Right kidney (tissue), 1 donor: Measurements from ENCODE around the gene CRB1.

ENCODE experiments used
- DNase-seq: peaks from one replicate; pipeline ENCODE4 v3.0.0-alpha.2; 2016

The CRB1 gene

GRCh38 chr1:197343663-197344273 is 75.7 kb downstream of the CRB1 start:
- no peak for DNase-seq

GRCh38 chr1:197351821-197352440 is 83.9 kb downstream of the CRB1 start:
- DNase-seq = no peak

GRCh38 chr1:197355248-197355995 is 87.4 kb downstream of the CRB1 start:
- no peak for DNase-seq

- peak; percentile 6 for DNase-seq
These were observed 88.9 kb downstream of the CRB1 start for GRCh38 chr1:197356723-197357533.

DNA sequence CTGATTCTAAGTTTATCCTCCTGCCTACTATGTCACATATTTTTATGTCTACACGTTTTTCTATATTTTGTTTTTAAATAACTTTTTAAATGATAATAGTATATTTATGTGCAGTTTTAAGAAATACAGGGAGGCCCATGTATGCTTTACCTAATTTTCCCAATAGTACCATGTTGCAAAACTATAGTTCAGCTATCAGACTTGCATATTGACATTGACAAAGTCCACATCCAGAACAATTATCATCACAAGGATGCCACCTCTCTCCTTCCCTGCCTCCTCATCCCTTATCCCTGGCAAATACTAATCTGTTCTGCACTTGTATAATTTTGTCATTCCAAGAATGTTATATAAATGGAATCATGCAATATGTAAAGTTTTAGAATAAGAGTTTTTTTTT is 90.9 kb downstream of the CRB1 start:
- DNase-seq = no peak

GRCh38 chr1:197360068-197360467 is 92.0 kb downstream of the CRB1 start:
- no peak for DNase-seq

- no peak for DNase-seq
These were observed 94.8 kb downstream of the CRB1 start for GRCh38 chr1:197362871-197363270.

DNA sequence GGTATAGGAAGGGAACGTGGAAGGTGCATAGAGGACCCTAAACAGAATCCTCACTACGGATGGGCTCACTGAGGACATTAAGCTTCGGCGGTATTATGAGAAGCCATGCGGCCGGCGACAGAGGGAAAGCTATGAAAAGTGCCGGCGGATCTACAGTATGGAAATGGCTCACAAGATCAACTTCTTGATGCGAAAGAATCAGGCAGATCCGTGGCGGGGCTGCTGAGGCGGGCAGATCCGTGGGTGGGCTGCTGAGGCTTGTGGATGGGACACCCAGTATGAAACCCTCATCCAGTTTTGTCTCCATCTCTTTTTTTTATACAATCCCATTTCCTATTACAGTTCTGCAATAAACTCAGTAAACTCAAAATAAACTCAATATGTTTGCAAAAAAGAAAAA is 95.8 kb downstream of the CRB1 start:
- no peak for DNase-seq

DNA sequence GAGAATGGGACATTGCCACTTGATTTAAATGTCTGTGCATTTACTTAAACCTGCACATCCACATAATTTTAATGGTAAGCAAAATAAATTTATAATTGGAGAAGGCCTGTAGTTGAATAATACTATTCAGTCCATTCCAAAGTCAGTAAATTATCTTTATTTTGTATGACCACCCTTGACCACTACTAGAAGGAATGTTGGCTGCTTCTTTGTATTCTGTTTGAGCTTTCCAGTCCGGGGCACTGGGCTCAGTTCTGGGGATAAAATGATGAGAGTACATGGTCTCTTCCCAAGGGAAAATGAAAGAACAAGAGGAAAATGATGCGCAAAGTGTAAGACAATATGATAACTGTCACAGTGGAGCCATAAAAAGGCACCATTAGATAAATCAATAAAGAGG is 98.9 kb downstream of the CRB1 start:
- no peak for DNase-seq

- no peak for DNase-seq
These were observed 99.6 kb downstream of the CRB1 start for GRCh38 chr1:197367627-197368026.

DNA sequence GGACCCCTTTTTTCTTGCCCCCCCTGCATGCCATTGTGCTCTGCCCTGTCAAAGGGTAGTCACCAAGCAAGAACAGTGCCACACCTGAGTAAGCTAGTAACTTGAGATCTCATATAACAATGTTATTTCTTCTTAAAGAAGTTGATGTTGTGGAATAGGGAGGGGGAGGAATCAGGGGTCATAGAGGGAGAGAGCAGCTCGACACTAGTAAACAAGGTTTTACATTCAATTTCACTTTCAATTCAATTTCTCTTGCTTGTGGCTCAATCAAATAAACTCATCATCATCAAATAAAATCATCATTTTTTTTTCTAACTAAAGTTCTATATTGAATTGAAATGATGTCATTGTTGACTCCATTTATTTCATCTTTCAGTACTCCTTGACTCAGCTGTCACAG is 106.4 kb downstream of the CRB1 start:
- no peak for DNase-seq

DNA sequence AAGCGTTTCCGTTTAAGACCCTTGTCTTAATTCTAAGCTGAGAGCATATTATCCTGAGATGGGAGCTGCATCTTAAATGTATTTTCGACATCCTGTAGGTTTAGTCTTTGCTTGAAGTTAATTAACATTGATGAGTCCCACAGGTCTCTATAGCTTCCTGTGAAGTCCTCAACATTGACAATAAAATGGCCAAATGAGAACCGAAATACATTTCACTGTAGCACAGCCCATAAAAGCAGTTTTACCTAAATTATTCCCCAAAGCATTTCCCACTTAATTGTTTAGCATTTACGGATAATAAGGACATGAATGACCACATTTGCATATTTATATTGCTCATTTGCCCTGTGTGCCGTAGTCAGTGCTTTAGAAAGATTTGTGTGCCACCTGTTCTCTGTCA is 116.4 kb downstream of the CRB1 start:
- DNase-seq = no peak

GRCh38 chr1:197388801-197389200 is 120.7 kb downstream of the CRB1 start:
- DNase-seq = no peak

GRCh38 chr1:197390856-197391255 is 122.8 kb downstream of the CRB1 start:
- no peak for DNase-seq

GRCh38 chr1:197391303-197392226 is 123.5 kb downstream of the CRB1 start:
- no peak for DNase-seq

DNA sequence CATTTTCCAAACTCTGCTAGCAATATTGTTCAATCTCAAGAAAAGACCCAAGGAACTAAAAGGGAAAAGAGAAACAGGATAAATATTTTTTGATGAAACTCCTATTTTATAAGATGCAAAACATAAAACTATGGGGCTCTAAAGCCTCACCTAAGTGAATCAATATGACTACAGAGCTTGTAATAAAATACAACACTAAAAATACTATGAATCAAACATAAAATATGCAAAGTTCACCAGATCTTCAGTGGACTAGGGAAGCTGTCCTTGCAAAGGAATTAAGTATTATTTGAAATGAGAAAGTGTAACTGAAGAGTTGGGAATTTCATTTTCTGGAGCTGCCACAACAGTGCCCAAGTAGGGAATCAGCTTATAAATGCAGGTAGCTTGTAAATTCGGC is 124.5 kb downstream of the CRB1 start:
- no peak for DNase-seq

- no peak for DNase-seq
These were observed 125.1 kb downstream of the CRB1 start for GRCh38 chr1:197393105-197393504.

DNA sequence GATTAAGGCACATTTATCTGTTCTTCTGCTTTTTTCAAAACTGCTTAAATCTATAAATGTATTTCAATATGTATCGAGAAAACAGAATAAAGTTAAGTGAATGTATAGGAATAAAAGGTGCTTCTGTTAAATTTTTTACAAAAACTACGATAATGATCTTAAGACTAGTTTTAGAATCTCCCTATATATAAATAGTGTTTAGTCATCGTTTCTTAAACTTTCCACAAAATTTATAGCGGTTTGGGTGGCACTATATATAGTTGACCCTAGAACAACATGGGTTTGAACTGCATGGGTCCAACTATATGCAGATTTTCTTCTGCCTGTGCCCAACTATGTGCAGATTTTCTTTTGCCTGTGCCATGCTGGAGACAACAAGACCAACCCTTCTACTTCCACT is 125.7 kb downstream of the CRB1 start:
- DNase-seq = no peak

- no peak for DNase-seq
These were observed 127.0 kb downstream of the CRB1 start for GRCh38 chr1:197394831-197395608.

DNA sequence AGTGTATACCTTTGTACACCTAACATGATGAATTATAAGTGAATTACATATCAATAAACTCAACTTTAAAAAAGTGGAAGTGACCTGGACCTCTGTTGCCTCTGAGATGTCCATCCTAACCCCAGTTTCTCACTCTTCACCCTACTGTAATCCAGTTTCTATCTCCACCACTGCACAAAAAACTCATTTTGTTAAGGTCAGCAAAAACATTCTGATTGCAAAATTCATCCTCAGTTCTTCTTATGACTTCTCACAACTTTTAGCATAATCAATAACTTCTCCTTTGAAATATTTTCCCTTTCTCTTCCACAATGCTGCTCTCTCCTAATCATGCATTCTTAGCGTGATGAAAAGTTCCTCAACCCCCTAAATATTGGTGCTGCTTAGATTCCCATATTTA is 129.8 kb downstream of the CRB1 start:
- no peak for DNase-seq
